SU-DHL-6 (cell line): ENCODE data around the gene B3GNT9.

ENCODE experiments used
- CTCF ChIP-seq: fragments of 200-600 bp; sonication (generic); IDR thresholded peaks from one replicate; pipeline ENCODE4 v1.5.1; 2017; ENCODE audit warnings: antibody characterized with exemption, mild to moderate bottlenecking, low read length, moderate library complexity; ENCODE audit not compliant: insufficient read depth, poor library complexity, severe bottlenecking
- EZH2phosphoT487 ChIP-seq: fragments of 200-600 bp; sonication (generic), shearing (Covaris generic); conservative IDR thresholded peaks from 2 replicates; pipeline ENCODE4 v1.6.1; 2018; ENCODE audit warnings: mild to moderate bottlenecking, antibody characterized with exemption, low read length, moderate library complexity, mixed read lengths

- no peak for TF ChIP-seq CTCF
- no peak for TF ChIP-seq EZH2phosphoT487
Observed at GRCh38 chr16:67148656-67149275, 2.0 kb downstream of the B3GNT9 start.
